A673 (cell line): ENCODE measurements around the gene NDUFA5. TPM values are rescaled to one million over a fixed set of nuclear protein-coding genes. Genes with fewer than 3 reads are reported as not detected.

ENCODE experiments used
- BruUV-seq: library from RNA; stranded (reverse); fragments of 400-500 nt; replicated peaks from 2 replicates; lab custom pipeline; 2021; lab: Mats Ljungman, UMichigan
- CTCF ChIA-PET: fragments of 300-600 bp; sonication (Branson Sonifier 250); formaldehyde crosslinking; loops from one replicate; lab custom pipeline; 2022; ENCODE audit warnings: antibody characterized with exemption; lab: Charles Lee
- POLR2A ChIA-PET: fragments of 300-600 bp; sonication (Branson Sonifier 250); formaldehyde crosslinking; loops from one replicate; lab custom pipeline; 2022; ENCODE audit warnings: antibody characterized with exemption; ENCODE audit not compliant: low non-redundant PET; lab: Charles Lee
- DNase-seq: peaks from one replicate; pipeline ENCODE4 v3.0.0-alpha.2; 2015; ENCODE audit warnings: low spot score
- H3K27ac ChIP-seq: fragments of 200-600 bp; sonication (generic); 2 replicates; pipeline ENCODE4 v1.5.1; 2016; ENCODE audit warnings: mixed run types, low read depth, mild to moderate bottlenecking, mixed read lengths, antibody characterized with exemption, low read length; ENCODE audit not compliant: poor library complexity, severe bottlenecking
- H3K27me3 ChIP-seq: fragments of 200-600 bp; sonication (generic); replicated peaks from 2 replicates; pipeline ENCODE4 v1.6.1; 2017; ENCODE audit warnings: mixed run types, low read depth, mild to moderate bottlenecking, mixed read lengths, antibody characterized with exemption, low read length; ENCODE audit not compliant: insufficient read depth, poor library complexity
- H3K36me3 ChIP-seq: fragments of 200-600 bp; sonication (generic); 2 replicates; pipeline ENCODE4 v1.6.1; 2016; ENCODE audit warnings: mixed run types, mild to moderate bottlenecking, mixed read lengths, antibody characterized with exemption, low read length; ENCODE audit not compliant: insufficient read depth, poor library complexity, severe bottlenecking
- H3K4me1 ChIP-seq: fragments of 200-600 bp; sonication (generic); 2 replicates; pipeline ENCODE4 v1.6.1; 2017; ENCODE audit warnings: mixed run types, mild to moderate bottlenecking, mixed read lengths, antibody characterized with exemption, low read length; ENCODE audit not compliant: insufficient read depth, poor library complexity, severe bottlenecking
- H3K4me3 ChIP-seq: fragments of 200-600 bp; sonication (generic); 2 replicates; pipeline ENCODE4 v1.5.1; 2016; ENCODE audit warnings: low read depth, mixed run types, mild to moderate bottlenecking, mixed read lengths, low read length; ENCODE audit not compliant: poor library complexity, severe bottlenecking
- H3K9me3 ChIP-seq: fragments of 200-600 bp; sonication (generic); 2 replicates; pipeline ENCODE4 v1.6.1; 2016; ENCODE audit warnings: mixed run types, low read depth, mild to moderate bottlenecking, mixed read lengths, antibody characterized with exemption, low read length; ENCODE audit not compliant: poor library complexity, severe bottlenecking
- EZH2 ChIP-seq: fragments of 200-600 bp; sonication (generic); IDR thresholded peaks from 2 replicates; pipeline ENCODE4 v1.6.1; 2017; ENCODE audit warnings: borderline replicate concordance, low read depth, mild to moderate bottlenecking, mixed read lengths, antibody characterized with exemption, low read length; ENCODE audit not compliant: poor library complexity, severe bottlenecking
- intact Hi-C: fragments of 100-400 bp; cut with micrococcal nuclease; formaldehyde crosslinking; loops from one replicate; pipeline ENCODE4 v1.10.0; 2022; ENCODE audit not compliant: unreplicated experiment
- total RNA-seq: library from RNA; stranded (reverse); gene quantifications from 2 replicates; pipeline ENCODE4 v1.2.3, GENCODE V29; 2021
- TF ChIP-seq, protein P1 (sequence below): fragments of 300-800, 200-600 bp; sonication (generic); conservative IDR thresholded peaks from 2 replicates; pipeline ENCODE4 v1.5.1; 2017; ENCODE audit warnings: low read depth, mild to moderate bottlenecking, antibody characterized with exemption, low read length, moderate library complexity, mixed read lengths

NDUFA5 gene
- total RNA-seq, 1 experiment from 2014 or later = 114 TPM

DNA sequence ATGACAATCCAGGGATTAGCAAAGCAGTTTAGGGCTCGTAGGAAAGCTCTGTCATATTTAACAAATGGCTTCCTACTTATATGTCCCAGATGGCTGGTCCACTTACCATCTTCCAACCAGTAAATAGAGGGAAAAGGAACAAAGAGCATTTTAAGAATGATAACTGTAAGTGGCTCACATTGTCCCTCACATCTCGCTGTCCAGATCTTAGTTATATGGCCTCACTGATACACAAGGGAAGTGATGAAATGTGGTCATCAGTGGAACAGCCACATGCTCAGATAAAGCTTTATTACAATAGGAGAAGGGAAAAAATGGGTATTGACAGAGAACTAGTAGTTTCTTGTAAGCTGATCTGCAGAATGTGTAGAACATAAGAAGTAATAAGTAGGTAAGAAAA is 59.0 kb downstream of the NDUFA5 start:
- Histone ChIP-seq H3K27me3 (no peaks in the 10 kb centered on the region), H3K9me3 (no peaks in the 10 kb centered on the region), H3K36me3 (no peaks in the 10 kb centered on the region), H3K4me1 (no peaks in the 10 kb centered on the region), H3K27ac (no peak overlapping the region), H3K4me3 (no peak overlapping the region)
- BruUV-seq = no TSS peak
- no peak for DNase-seq
- TF ChIP-seq, protein P1, sequence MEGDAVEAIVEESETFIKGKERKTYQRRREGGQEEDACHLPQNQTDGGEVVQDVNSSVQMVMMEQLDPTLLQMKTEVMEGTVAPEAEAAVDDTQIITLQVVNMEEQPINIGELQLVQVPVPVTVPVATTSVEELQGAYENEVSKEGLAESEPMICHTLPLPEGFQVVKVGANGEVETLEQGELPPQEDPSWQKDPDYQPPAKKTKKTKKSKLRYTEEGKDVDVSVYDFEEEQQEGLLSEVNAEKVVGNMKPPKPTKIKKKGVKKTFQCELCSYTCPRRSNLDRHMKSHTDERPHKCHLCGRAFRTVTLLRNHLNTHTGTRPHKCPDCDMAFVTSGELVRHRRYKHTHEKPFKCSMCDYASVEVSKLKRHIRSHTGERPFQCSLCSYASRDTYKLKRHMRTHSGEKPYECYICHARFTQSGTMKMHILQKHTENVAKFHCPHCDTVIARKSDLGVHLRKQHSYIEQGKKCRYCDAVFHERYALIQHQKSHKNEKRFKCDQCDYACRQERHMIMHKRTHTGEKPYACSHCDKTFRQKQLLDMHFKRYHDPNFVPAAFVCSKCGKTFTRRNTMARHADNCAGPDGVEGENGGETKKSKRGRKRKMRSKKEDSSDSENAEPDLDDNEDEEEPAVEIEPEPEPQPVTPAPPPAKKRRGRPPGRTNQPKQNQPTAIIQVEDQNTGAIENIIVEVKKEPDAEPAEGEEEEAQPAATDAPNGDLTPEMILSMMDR = no peak
- TF ChIP-seq EZH2 = no peak
- intact Hi-C loops = loop anchor here (10.0 kb wide), 3 partner anchors 126 to 366 kb away; no protein-coding TSS in a partner anchor
- ChIA-PET POLR2A (no interaction called here), CTCF (no interaction called here)

DNA sequence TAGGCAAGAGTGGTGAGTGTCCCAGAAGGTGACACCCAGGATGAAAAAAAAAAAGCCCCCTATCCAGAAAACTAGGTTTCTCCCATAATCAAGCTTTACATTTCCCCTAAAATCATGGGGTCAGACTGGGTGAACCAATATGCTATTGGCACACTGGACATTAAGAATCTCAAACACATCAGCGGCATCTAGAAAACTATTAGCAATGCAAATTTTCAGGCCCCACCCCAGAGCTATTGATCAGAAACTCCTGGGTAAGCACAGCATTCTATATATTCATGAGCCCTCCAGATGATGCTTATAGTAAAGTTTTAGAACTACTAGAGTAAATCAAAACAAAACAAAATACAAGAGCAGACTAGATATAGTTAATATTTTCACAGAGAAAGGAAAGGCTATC is 59.6 kb downstream of the NDUFA5 start:
- no peaks in the 10 kb centered on the region for H3K27me3 ChIP-seq
- ChIA-PET POLR2A (no interaction called here), CTCF (no interaction called here)
- H3K4me1 ChIP-seq = no peaks in the 10 kb centered on the region
- no peak overlapping the region for H3K4me3 ChIP-seq
- BruUV-seq = no TSS peak
- H3K9me3 ChIP-seq = no peaks in the 10 kb centered on the region
- H3K27ac ChIP-seq = no peak overlapping the region
- TF ChIP-seq, protein P1 = no peak
- no peak for TF ChIP-seq EZH2
- intact Hi-C loops = loop anchor here (10.0 kb wide), 3 partner anchors 127 to 367 kb away; no protein-coding TSS in a partner anchor
- DNase-seq = no peak
- H3K36me3 ChIP-seq = no peaks in the 10 kb centered on the region

DNA sequence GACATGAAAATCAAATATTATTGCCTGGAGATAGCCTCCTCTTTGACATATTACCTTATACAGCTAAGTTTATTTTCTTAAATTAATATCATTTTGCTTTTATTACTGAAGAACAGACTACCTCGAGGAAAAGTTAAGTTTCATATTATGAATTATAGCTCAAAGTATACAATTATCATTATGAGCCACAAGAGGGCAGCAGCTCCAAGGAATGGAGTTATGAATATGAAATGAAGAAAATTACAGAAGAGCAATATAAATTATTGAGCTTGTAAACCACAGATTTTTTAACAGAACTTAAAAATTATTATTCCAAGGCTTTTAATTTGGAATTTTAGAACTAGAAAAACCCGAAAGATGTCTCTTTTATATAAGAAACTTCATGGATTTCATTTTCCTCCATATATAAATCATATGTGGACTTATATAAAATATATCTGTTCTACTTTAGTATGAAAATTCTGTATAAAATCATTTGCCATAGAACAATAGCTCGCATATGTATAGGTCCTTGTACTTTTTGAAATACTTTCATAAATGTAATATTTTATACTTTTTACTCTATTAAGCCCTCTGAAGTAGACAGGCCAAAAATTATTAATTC is 63.3 kb downstream of the NDUFA5 start:
- H3K4me1 ChIP-seq = no peaks in the 10 kb centered on the region
- intact Hi-C loops = loop anchor here (10.0 kb wide), 3 partner anchors 131 to 371 kb away; no protein-coding TSS in a partner anchor
- H3K4me3 ChIP-seq = no peak overlapping the region
- no TSS peak for BruUV-seq
- ChIA-PET POLR2A (interaction anchor here (0.5 kb wide), 1 partner anchor 992 kb away, joined by 3 read pairs; no protein-coding TSS in a partner anchor), CTCF (interaction anchor here (0.6 to 1.1 kb wide), 4 partner anchors 40 to 378 kb away, joined by 3 to 4 read pairs (median 4); partner anchors contain the start of gene IQUB)
- peak; percentile 53 for DNase-seq
- H3K27ac ChIP-seq = no peak overlapping the region
- no peaks in the 10 kb centered on the region for H3K27me3 ChIP-seq
- no peaks in the 10 kb centered on the region for H3K9me3 ChIP-seq
- no peaks in the 10 kb centered on the region for H3K36me3 ChIP-seq
- TF ChIP-seq EZH2 = no peak
- TF ChIP-seq, protein P1 = peak; percentile 81
